ENCODE results near the gene ESRRG. TPM values are rescaled to one million over a fixed set of nuclear protein-coding genes. Genes with fewer than 3 reads are reported as not detected.
"Not testable (repeated sequence)": the region's sequence is repeated elsewhere in the genome, so short reads cannot be mapped to it uniquely, and the experiment has no call there.

Gene ESRRG
- total and polyA plus RNA-seq, 5 donors = 10.1 to 50.4 (median 38.6) TPM

DNA sequence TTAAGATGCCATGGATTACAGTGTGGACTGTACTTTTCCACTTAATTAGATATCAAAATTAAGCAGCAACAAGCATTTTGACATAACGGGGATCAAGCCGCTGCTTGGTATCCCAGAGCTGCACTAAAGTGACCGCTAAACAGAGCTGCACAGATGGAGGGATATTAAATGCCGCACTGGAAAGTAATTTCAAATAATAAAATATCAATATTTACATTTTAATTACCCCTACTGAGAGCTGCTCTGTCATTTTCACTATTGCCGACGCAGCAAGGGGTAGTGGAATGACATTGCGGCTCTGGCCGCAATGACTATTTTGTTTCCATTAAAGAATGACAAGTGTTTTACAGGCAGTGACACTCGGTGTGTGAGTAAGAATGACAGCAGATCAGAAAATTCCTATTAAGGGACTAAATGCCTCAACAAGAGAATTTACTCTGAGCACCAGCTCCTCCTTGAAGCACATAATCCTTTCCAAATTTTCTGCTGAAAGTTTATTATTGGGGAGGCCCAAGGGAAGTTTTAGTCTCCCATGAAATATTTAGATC lies 190.9 kb downstream of the ESRRG start:
- no peaks in the 10 kb centered on the region for H3K27me3 ChIP-seq (ENCODE audit: control insufficient read depth, insufficient read depth)
- H3K4me3 ChIP-seq (ENCODE audit: low read length) = peak overlapping the region; percentile 62
- intact Hi-C loops (cut with DNase I) = no loop called here
- peaks cover 2% of the 10 kb centered on the region for H3K4me1 ChIP-seq (ENCODE audit: control insufficient read depth, insufficient read depth, low read length)
- DNase-seq (peak in 1 of 3 donors; percentile 21), ATAC-seq (no peak)
- H3K27ac ChIP-seq (ENCODE audit: low read length) = no peak overlapping the region
- 97% methylated on average over 9 of the region's 9 CpGs for WGBS
- no peaks in the 10 kb centered on the region for H3K9me3 ChIP-seq (ENCODE audit: control insufficient read depth, low read length)

DNA sequence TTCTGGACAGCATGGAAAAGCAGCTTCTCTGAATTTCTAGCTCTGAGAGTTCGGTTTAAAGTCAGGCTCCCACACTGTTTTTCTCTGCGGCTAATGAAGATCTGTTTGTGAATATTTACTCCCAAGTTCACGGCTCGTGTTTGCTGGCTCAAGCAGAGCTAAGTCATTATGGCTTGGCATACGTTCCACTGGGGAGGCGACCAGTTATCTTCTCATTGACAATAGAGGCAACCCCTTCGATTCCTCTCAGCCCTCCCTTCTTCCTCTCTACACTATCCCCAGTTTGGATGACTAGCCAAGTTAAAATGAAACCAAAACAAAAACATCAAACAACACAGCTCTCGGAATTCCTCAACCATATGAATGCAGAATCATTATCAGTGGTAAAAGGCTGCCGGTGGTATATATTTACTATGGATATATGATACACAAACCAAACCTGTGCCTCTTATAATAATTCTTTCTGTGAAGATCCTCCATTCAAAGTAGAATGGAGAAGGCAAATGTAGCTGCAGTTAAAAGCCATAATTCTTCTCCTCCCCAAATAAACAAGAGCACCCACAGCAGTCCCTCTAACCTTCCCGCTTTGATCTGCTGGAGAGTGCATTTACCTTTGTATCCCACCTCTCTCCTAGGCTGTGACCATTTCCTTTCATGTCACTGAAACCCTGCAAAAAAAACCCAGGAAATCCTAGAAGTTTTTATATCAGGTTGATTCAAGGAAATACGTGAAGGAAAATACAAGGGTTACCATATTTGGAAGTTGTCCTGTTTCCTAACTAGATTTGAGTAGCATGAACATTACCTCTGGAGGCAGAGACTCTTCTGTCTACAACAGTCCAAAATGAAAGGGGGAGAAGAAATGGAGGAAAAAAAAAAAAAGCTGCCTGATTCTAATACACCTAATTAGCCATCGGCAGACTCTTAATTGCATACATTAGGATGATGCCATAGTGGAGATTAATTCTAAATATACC lies 191.7 kb downstream of the ESRRG start:
- no peaks in the 10 kb centered on the region for H3K27me3 ChIP-seq (ENCODE audit: control insufficient read depth, insufficient read depth)
- H3K27ac ChIP-seq (ENCODE audit: low read length) = no peak overlapping the region
- 22% methylated on average over 12 of the region's 12 CpGs for WGBS
- H3K9me3 ChIP-seq (ENCODE audit: control insufficient read depth, low read length) = no peaks in the 10 kb centered on the region
- intact Hi-C loops (cut with DNase I) = no loop called here
- H3K4me3 ChIP-seq (ENCODE audit: low read length) = peak overlapping the region; percentile 62
- ATAC-seq (peak; percentile 53 to 77), DNase-seq (peak in 1 of 3 donors; percentile 29)
- H3K4me1 ChIP-seq (ENCODE audit: control insufficient read depth, insufficient read depth, low read length) = peaks cover 2% of the 10 kb centered on the region

DNA sequence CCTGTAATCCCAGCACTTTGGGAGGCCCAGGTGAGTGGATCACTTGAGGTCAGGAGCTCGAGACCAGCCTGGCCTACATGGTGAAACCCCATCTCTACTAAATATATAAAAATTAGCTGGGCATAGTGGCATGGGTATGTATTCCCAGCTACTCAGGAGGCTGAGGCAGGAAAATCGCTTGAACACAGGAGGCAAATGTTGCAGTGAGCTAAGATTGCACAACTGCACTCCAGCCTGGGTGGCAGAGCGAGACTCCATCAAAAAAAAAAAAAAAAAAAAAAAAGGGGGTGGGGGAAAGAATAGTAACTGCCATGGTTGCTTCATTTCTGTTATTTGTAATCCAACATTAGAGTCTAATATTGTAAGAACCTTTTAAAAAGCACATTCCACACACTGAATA lies 193.4 kb downstream of the ESRRG start:
- WGBS = 87% methylated on average over 3 of the region's 3 CpGs
- not testable (repeated sequence) for ATAC-seq

DNA sequence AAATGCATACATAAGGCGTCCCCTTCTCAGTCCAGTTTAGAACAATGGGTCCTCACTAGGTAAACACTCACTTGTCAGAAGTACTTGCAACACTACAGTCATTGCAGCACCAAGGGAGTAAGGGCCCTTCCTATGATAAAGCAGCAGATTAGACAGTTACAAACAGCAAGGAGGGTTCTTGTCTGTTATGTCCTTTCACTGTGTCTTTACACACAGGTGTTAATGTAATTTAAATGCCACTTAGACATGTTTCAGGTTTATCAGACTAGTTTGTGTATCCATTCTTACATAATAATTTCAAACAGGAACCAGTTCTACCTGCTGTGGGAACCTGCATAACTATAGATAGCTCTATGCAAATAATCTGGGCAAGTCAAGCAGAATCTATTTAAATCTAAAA lies 194.4 kb downstream of the ESRRG start:
- Histone ChIP-seq H3K4me3 (ENCODE audit: low read length) (no peak overlapping the region), H3K9me3 (ENCODE audit: control insufficient read depth, low read length) (no peaks in the 10 kb centered on the region), H3K4me1 (ENCODE audit: control insufficient read depth, insufficient read depth, low read length) (no peaks in the 10 kb centered on the region), H3K27ac (ENCODE audit: low read length) (no peak overlapping the region), H3K27me3 (ENCODE audit: control insufficient read depth, insufficient read depth) (no peaks in the 10 kb centered on the region)
- WGBS = 69% methylated on average over 1 of the region's 1 CpG
- ATAC-seq (no peak), DNase-seq (no peak)
- intact Hi-C loops (cut with DNase I) = no loop called here

More for the DNA sequence above, 193.4 kb downstream of the ESRRG start:
- H3K9me3 ChIP-seq (ENCODE audit: control insufficient read depth, low read length); H3K27ac ChIP-seq (ENCODE audit: low read length); H3K27me3 ChIP-seq (ENCODE audit: control insufficient read depth, insufficient read depth); H3K4me1 ChIP-seq (ENCODE audit: control insufficient read depth, insufficient read depth, low read length); intact Hi-C loops (cut with DNase I); H3K4me3 ChIP-seq (ENCODE audit: low read length): not testable (repeated sequence)
- peak in 1 of 3 donors; percentile 5 for DNase-seq

DNA sequence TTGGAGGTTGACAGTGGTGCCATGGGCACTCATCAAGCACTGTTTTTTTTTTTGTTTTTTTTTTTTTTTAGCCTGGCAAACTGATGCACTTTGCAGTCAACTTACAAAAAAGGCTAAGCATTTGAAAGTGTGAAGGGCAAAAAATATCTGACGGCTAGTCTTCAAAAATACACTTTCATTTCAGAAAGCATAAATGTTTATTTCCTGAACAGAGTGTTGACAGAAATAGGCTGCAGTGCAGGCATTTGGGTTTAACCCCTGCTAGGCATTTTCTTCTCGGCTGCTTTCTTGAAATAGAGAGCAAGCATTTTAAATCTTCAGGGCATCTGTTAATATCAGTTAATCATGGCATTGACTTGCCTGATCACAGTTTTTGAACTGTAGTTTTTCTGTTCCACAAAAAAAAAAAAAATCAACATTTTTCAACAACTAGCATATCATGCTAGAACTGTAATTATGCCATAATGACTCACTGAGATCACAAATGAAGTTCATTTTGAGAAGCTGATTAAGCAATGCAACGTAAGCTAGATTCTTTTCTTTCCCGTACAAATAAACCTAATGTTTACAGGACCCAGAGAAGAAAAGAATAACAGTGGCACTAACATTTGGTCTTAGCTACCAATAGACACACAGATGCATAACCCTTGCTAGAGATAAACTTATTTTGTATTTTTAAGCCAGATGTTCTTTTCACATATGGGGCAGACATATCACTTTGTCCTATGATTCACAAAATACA lies 199.6 kb downstream of the ESRRG start:
- Histone ChIP-seq H3K9me3 (ENCODE audit: control insufficient read depth, low read length) (no peaks in the 10 kb centered on the region), H3K27me3 (ENCODE audit: control insufficient read depth, insufficient read depth) (no peaks in the 10 kb centered on the region), H3K4me3 (ENCODE audit: low read length) (no peak overlapping the region), H3K27ac (ENCODE audit: low read length) (no peak overlapping the region), H3K4me1 (ENCODE audit: control insufficient read depth, insufficient read depth, low read length) (no peaks in the 10 kb centered on the region)
- no peak for DNase-seq
- WGBS = 41% methylated on average over 4 of the region's 4 CpGs
- intact Hi-C loops (cut with DNase I) = no loop called here
- no peak for ATAC-seq

DNA sequence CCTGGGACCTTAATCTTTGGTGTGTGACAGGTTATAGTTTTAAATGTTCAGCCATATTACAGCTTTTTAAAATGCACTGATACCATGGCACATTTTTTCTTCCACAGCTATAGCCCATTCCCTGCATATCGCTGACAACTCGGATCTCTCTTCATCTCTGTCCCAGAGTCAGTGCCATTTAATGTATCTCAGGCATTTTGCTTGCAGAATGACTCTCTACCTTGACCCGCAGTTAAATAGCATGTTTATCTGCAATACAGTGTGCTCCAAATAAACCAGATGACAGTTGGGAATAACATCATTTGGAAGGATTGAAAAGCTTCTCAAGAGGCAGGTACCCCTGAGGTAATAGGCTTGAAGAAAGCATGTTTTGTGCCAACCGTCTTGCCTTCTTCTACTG lies 200.2 kb downstream of the ESRRG start:
- ATAC-seq = no peak
- H3K27me3 ChIP-seq (ENCODE audit: control insufficient read depth, insufficient read depth) = no peaks in the 10 kb centered on the region
- no peak overlapping the region for H3K4me3 ChIP-seq (ENCODE audit: low read length)
- no peaks in the 10 kb centered on the region for H3K9me3 ChIP-seq (ENCODE audit: control insufficient read depth, low read length)
- DNase-seq = no peak
- H3K27ac ChIP-seq (ENCODE audit: low read length) = no peak overlapping the region
- H3K4me1 ChIP-seq (ENCODE audit: control insufficient read depth, insufficient read depth, low read length) = no peaks in the 10 kb centered on the region
- 55% methylated on average over 4 of the region's 4 CpGs for WGBS
- intact Hi-C loops (cut with DNase I) = no loop called here

DNA sequence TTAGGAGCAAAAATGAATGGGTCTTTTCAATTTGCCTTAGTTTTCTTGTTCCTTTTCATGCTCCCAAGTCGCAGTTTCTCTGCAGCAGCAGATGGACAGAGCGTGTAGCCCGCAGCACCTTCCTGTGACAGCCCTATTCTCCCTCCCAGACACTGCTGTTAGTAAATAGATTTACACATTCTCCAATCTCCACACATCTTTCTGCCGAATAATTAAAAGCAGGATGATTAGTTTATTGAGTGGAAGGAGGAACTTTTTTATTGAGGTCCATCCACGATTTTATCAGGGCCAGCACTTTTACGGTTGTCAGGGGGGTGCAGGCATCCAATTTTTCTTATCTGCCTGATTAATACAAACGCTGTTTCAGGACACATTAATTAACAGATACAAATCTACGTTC lies 201.8 kb downstream of the ESRRG start:
- no peaks in the 10 kb centered on the region for H3K9me3 ChIP-seq (ENCODE audit: control insufficient read depth, low read length)
- H3K4me3 ChIP-seq (ENCODE audit: low read length) = no peak overlapping the region
- no peaks in the 10 kb centered on the region for H3K4me1 ChIP-seq (ENCODE audit: control insufficient read depth, insufficient read depth, low read length)
- WGBS = 80% methylated on average over 8 of the region's 8 CpGs
- no peaks in the 10 kb centered on the region for H3K27me3 ChIP-seq (ENCODE audit: control insufficient read depth, insufficient read depth)
- no peak overlapping the region for H3K27ac ChIP-seq (ENCODE audit: low read length)
- intact Hi-C loops (cut with DNase I) = no loop called here
- ATAC-seq = no peak
- DNase-seq = no peak

DNA sequence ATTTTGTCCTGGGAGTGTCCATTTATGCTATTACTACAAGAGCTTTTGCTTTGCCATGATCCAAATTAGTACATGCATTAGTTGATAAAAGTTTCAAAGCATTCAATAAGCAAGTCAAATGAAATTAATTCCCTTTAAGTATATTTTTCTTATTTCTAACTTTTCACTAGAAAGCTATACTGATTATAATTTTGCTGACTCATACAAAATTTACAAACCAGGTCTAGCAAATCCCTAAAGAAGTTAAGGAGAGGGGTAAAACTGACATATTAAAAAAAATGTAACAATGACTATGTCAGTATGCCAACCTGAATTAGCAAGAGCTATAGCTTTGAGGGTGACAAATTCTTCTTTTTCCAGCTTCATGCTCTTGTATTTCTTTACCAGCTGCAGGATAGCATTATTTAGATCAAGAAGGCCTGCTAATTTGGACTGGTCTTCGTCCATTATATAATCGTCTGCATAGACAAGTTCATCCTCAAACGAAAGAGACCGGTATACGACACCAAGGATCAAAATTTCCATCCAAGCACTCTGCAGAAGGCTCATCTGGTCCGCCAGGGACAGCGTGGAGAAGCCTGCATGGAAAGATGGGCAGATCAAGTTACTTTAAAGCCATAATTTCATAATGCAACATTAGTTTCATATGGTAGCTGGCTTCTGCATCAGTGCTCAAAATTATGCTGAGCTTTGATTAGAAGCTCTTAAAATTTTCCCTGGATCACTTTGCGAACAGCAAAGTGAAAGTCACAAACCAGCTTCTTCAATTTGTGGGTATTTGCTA lies 204.2 kb downstream of the ESRRG start:
- Histone ChIP-seq H3K4me1 (ENCODE audit: control insufficient read depth, insufficient read depth, low read length) (no peaks in the 10 kb centered on the region), H3K4me3 (ENCODE audit: low read length) (no peak overlapping the region), H3K9me3 (ENCODE audit: control insufficient read depth, low read length) (no peaks in the 10 kb centered on the region), H3K27ac (ENCODE audit: low read length) (no peak overlapping the region), H3K27me3 (ENCODE audit: control insufficient read depth, insufficient read depth) (no peaks in the 10 kb centered on the region)
- WGBS = 93% methylated on average over 8 of the region's 8 CpGs
- intact Hi-C loops (cut with DNase I) = no loop called here
- no peak for DNase-seq
- ATAC-seq = no peak

DNA sequence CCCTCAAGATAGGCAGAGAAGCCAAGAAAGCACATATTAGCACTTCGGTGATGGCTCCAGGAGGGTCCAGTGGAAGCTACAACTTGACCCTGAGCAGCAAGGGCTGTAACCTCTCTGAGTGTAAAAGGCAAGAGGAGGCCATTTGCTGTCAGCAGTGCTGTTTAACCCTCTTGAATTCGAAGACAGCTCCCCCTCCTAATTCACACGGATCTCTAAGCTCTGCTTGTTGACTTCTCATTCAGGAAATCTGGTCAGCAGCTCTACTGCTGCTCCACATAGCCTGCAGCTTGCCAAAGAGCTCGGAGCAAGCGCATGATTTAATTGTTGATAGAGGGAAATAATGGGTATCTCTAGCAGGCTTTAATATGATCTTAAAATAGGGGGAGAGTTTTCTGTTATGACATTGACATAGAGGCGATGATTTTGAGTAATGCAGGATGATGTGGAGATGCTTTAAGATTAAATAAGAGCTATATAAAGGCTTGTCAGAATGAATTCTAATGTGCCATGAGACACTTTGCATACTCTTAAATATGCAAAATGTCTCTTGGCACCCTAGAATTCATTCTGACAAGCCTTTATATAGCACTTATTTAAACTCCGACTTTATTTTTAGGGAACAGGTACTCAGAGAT lies 220.6 kb downstream of the ESRRG start:
- Histone ChIP-seq H3K27ac (ENCODE audit: low read length) (no peak overlapping the region), H3K27me3 (ENCODE audit: control insufficient read depth, insufficient read depth) (no peaks in the 10 kb centered on the region), H3K9me3 (ENCODE audit: control insufficient read depth, low read length) (no peaks in the 10 kb centered on the region), H3K4me3 (ENCODE audit: low read length) (no peak overlapping the region), H3K4me1 (ENCODE audit: control insufficient read depth, insufficient read depth, low read length) (peaks cover 3% of the 10 kb centered on the region)
- ATAC-seq (no peak), DNase-seq (no peak)
- intact Hi-C loops (cut with DNase I) = no loop called here
- WGBS = 33% methylated on average over 7 of the region's 7 CpGs

DNA sequence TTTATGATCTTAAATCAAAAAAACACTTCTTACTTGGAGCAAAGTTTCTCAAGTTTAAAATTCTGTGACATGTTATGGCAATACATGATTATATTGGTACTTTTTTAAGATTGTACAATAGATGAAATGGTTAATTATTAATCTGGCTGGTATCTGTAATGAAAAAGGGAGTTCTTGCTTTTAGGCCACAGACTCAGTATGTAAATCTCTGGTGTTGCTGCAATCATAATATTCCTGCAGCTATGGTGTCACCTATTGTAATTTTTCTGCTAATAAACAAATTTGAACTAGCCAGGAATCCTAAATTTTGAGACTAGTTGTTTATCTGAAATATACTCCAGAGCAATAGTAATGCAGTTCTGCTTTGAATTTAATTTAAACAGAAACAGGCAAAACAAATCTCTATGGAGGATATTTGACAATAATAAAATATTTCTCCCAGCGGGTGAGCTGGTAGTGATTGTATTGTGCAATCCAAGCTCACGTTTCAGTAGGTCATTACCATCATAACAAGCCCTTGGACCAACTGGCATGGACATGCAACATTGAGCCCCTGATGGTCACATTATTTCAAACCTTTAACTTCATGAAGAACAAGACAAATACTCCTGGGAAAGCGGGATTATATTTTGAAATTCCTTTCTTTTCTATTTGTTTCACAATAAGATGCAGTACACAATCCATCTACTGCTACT lies 222.8 kb downstream of the ESRRG start:
- no peak for ATAC-seq

More for the DNA sequence above, 222.8 kb downstream of the ESRRG start:
- no peak overlapping the region for H3K4me3 ChIP-seq (ENCODE audit: low read length)
- no peaks in the 10 kb centered on the region for H3K9me3 ChIP-seq (ENCODE audit: control insufficient read depth, low read length)
- peaks cover 3% of the 10 kb centered on the region for H3K4me1 ChIP-seq (ENCODE audit: control insufficient read depth, insufficient read depth, low read length)
- 78% methylated on average over 3 of the region's 3 CpGs for WGBS
- H3K27me3 ChIP-seq (ENCODE audit: control insufficient read depth, insufficient read depth) = no peaks in the 10 kb centered on the region
- intact Hi-C loops (cut with DNase I) = no loop called here
- no peak for DNase-seq
- no peak overlapping the region for H3K27ac ChIP-seq (ENCODE audit: low read length)

All from right cardiac atrium (tissue), 5 donors.